Karpas-422 (cell line): ENCODE data around the gene DCST2. TPM values are rescaled to one million over a fixed set of nuclear protein-coding genes. Genes with fewer than 3 reads are reported as not detected.

Experiments
- DNase-seq: peaks from one replicate; pipeline ENCODE4 v3.0.0-alpha.2; 2015
- H2AFZ ChIP-seq: fragments of 200-600 bp; sonication (generic); 2 replicates; pipeline ENCODE4 v1.6.1; 2014; ENCODE audit warnings: antibody characterized with exemption, low read length, mixed read lengths
- H3K27ac ChIP-seq: fragments of 200-600 bp; sonication (generic); 2 replicates; pipeline ENCODE4 v1.5.1; 2014; ENCODE audit warnings: mild to moderate bottlenecking, low read length, moderate library complexity
- H3K27me3 ChIP-seq: fragments of 200-600 bp; sonication (generic); 2 replicates; pipeline ENCODE4 v1.6.1; 2014; ENCODE audit warnings: low read length, mixed read lengths
- H3K36me3 ChIP-seq: fragments of 200-600 bp; sonication (generic); 2 replicates; pipeline ENCODE4 v1.6.1; 2014; ENCODE audit warnings: low read length, mixed read lengths; ENCODE audit not compliant: insufficient read depth
- H3K4me1 ChIP-seq: fragments of 200-600 bp; sonication (generic); 2 replicates; pipeline ENCODE4 v1.6.1; 2014; ENCODE audit warnings: mild to moderate bottlenecking, low read length, mixed read lengths
- H3K4me2 ChIP-seq: fragments of 200-600 bp; sonication (generic); 2 replicates; pipeline ENCODE4 v1.6.1; 2014; ENCODE audit warnings: low read length, low read depth, mild to moderate bottlenecking; ENCODE audit not compliant: poor library complexity, severe bottlenecking
- H3K4me3 ChIP-seq: fragments of 200-600 bp; sonication (generic); 2 replicates; pipeline ENCODE4 v1.5.1; 2014; ENCODE audit warnings: mild to moderate bottlenecking, antibody characterized with exemption, low read length, mixed read lengths
- H3K79me2 ChIP-seq: fragments of 200-600 bp; sonication (generic); 2 replicates; pipeline ENCODE4 v1.6.1; 2014; ENCODE audit warnings: mild to moderate bottlenecking, low read length, mixed read lengths
- H3K9ac ChIP-seq: fragments of 200-600 bp; sonication (generic); 2 replicates; pipeline ENCODE4 v1.6.0; 2014; ENCODE audit warnings: low read length
- H3K9me2 ChIP-seq: fragments of 200-600 bp; sonication (generic), shearing (Covaris generic); replicated peaks from 2 replicates; pipeline ENCODE4 v1.6.0; 2014; ENCODE audit warnings: mild to moderate bottlenecking, low read length, moderate library complexity; ENCODE audit not compliant: insufficient read depth
- H3K9me3 ChIP-seq: fragments of 300-700, 200-600 bp; sonication (generic); 2 replicates; pipeline ENCODE4 v1.6.1; 2014; ENCODE audit warnings: low read length, mixed read lengths
- H4K20me1 ChIP-seq: fragments of 200-600 bp; sonication (generic); 2 replicates; pipeline ENCODE4 v1.6.1; 2014; ENCODE audit warnings: mild to moderate bottlenecking, antibody characterized with exemption, low read length, low read depth; ENCODE audit not compliant: insufficient read depth
- total RNA-seq: library from RNA; depleted of rRNA; stranded (reverse); fragments of >200 nt; shearing (Covaris generic); gene quantifications from 2 replicates; pipeline ENCODE4 v1.2.3, GENCODE V29; 2014; ENCODE audit warnings: low replicate concordance

Gene DCST2
- total RNA-seq, 1 experiment from 2014 or later, result 3.5 TPM

- Histone ChIP-seq H3K27ac (no peak overlapping the region), H3K4me3 (no peak overlapping the region), H3K4me1 (peaks cover 29% of the 10 kb centered on the region), H3K4me2 (no peak overlapping the region), H3K36me3 (0 out of 2 replicates have a peak, but pooled peaks cover 3% of the 10 kb centered on the region), H3K9me3 (no peaks in the 10 kb centered on the region), H3K27me3 (no peaks in the 10 kb centered on the region), H3K9ac (no peak overlapping the region), H4K20me1 (no peaks in the 10 kb centered on the region; the same call in 1 of the 2 replicates), H3K9me2 (no peaks in the 10 kb centered on the region), H2AFZ (no peak overlapping the region), H3K79me2 (no peaks in the 10 kb centered on the region)
- no peak for DNase-seq
Measured at GRCh38 chr1:155019377-155020245, 14.0 kb downstream of the DCST2 start.

- Histone ChIP-seq H3K4me1 (peaks cover 31% of the 10 kb centered on the region), H3K4me3 (no peak overlapping the region), H3K4me2 (no peak overlapping the region), H3K36me3 (0 out of 2 replicates have a peak, but pooled peaks cover 3% of the 10 kb centered on the region), H4K20me1 (no peaks in the 10 kb centered on the region; the same call in 1 of the 2 replicates), H3K79me2 (no peaks in the 10 kb centered on the region), H3K9me2 (no peaks in the 10 kb centered on the region), H3K9me3 (no peaks in the 10 kb centered on the region), H3K27ac (no peak overlapping the region), H3K27me3 (no peaks in the 10 kb centered on the region), H2AFZ (no peak overlapping the region), H3K9ac (no peak overlapping the region)
- no peak for DNase-seq
Measured at GRCh38 chr1:155018617-155019348, 14.8 kb downstream of the DCST2 start.

GRCh38 chr1:155017946-155018316 is 15.7 kb downstream of the DCST2 start:
- no peaks in the 10 kb centered on the region for H3K79me2 ChIP-seq
- peak overlapping the region; percentile 67 for H3K9ac ChIP-seq
- no peaks in the 10 kb centered on the region for H3K27me3 ChIP-seq
- H4K20me1 ChIP-seq, result no peaks in the 10 kb centered on the region; the same call in 1 of the 2 replicates
- H3K4me2 ChIP-seq, result peak overlapping the region; percentile 69
- no peak overlapping the region for H2AFZ ChIP-seq
- H3K36me3 ChIP-seq, result 0 out of 2 replicates have a peak, but pooled peaks cover 3% of the 10 kb centered on the region
- H3K9me2 ChIP-seq, result no peaks in the 10 kb centered on the region
- DNase-seq, result peak; percentile 68
- H3K27ac ChIP-seq, result peak overlapping the region; percentile 87
- peaks cover 40% of the 10 kb centered on the region for H3K4me1 ChIP-seq
- no peaks in the 10 kb centered on the region for H3K9me3 ChIP-seq
- H3K4me3 ChIP-seq, result peak overlapping the region; percentile 59

GRCh38 chr1:155017041-155017945 is 16.3 kb downstream of the DCST2 start:
- Histone ChIP-seq H3K9me2 (no peaks in the 10 kb centered on the region), H3K4me1 (peaks cover 46% of the 10 kb centered on the region), H3K79me2 (no peaks in the 10 kb centered on the region), H3K9me3 (no peaks in the 10 kb centered on the region), H3K4me3 (peak overlapping the region; percentile 59), H2AFZ (no peak overlapping the region), H4K20me1 (no peaks in the 10 kb centered on the region; the same call in 1 of the 2 replicates), H3K36me3 (0 out of 2 replicates have a peak, but pooled peaks cover 3% of the 10 kb centered on the region), H3K4me2 (peak overlapping the region; percentile 69), H3K9ac (peak overlapping the region; percentile 67), H3K27me3 (no peaks in the 10 kb centered on the region), H3K27ac (peak overlapping the region; percentile 87)
- peak; percentile 93 for DNase-seq

GRCh38 chr1:155016231-155016831 is 17.2 kb downstream of the DCST2 start:
- Histone ChIP-seq H3K4me1 (peaks cover 56% of the 10 kb centered on the region), H3K9me3 (no peaks in the 10 kb centered on the region), H3K4me3 (no peak overlapping the region), H3K27me3 (no peaks in the 10 kb centered on the region), H3K79me2 (no peaks in the 10 kb centered on the region), H3K36me3 (0 out of 2 replicates have a peak, but pooled peaks cover 3% of the 10 kb centered on the region), H3K9me2 (no peaks in the 10 kb centered on the region), H4K20me1 (no peaks in the 10 kb centered on the region; the same call in 1 of the 2 replicates), H3K4me2 (peak overlapping the region; percentile 69), H2AFZ (no peak overlapping the region), H3K9ac (no peak overlapping the region), H3K27ac (peak overlapping the region; percentile 87)
- DNase-seq, result no peak

GRCh38 chr1:155015527-155016230 is 17.9 kb downstream of the DCST2 start:
- no peak overlapping the region for H3K27ac ChIP-seq
- no peaks in the 10 kb centered on the region for H3K9me2 ChIP-seq
- H3K9me3 ChIP-seq, result no peaks in the 10 kb centered on the region
- no peak overlapping the region for H3K4me2 ChIP-seq
- H2AFZ ChIP-seq, result no peak overlapping the region
- H3K27me3 ChIP-seq, result no peaks in the 10 kb centered on the region
- 0 out of 2 replicates have a peak, but pooled peaks cover 3% of the 10 kb centered on the region for H3K36me3 ChIP-seq
- DNase-seq, result no peak
- no peaks in the 10 kb centered on the region; the same call in 1 of the 2 replicates for H4K20me1 ChIP-seq
- no peaks in the 10 kb centered on the region for H3K79me2 ChIP-seq
- H3K9ac ChIP-seq, result no peak overlapping the region
- H3K4me1 ChIP-seq, result peaks cover 62% of the 10 kb centered on the region
- H3K4me3 ChIP-seq, result no peak overlapping the region
